HepG2 (cell line): ENCODE measurements around the gene FKBP5. TPM values are rescaled to one million over a fixed set of nuclear protein-coding genes. Genes with fewer than 3 reads are reported as not detected.

Experiments used
- CC2D1A ChIP-seq: sonication (generic); formaldehyde crosslinking; IDR thresholded peaks from 2 replicates; pipeline ENCODE4 v1.8.1; 2023; ENCODE audit warnings: mild to moderate bottlenecking, missing genetic modification reagents
- CCAR2 ChIP-seq: fragments of 200-400 bp; formaldehyde crosslinking; optimal IDR thresholded peaks from 2 replicates; pipeline ENCODE3; 2018; ENCODE audit warnings: low read depth, mild to moderate bottlenecking, low read length, moderate library complexity
- EEA1 ChIP-seq: sonication (generic); formaldehyde crosslinking; IDR thresholded peaks from 2 replicates; pipeline ENCODE4 v1.5.1; 2020; ENCODE audit warnings: mild to moderate bottlenecking, missing genetic modification reagents, borderline replicate concordance
- EZH2 ChIP-seq: conservative IDR thresholded peaks from 2 replicates; pipeline ENCODE4 v1.6.1; 2012; ENCODE audit warnings: mild to moderate bottlenecking, low read depth, low read length, moderate library complexity
- GATAD2A ChIP-seq: IDR thresholded peaks from 2 replicates; pipeline ENCODE4 v1.6.1; 2016
- HNRNPL ChIP-seq: fragments of 200-400 bp; formaldehyde crosslinking; IDR thresholded peaks from 2 replicates; pipeline ENCODE4 v1.6.1; 2017; ENCODE audit warnings: mild to moderate bottlenecking, low read depth, low read length
- KLF12 ChIP-seq: sonication (generic); formaldehyde crosslinking; IDR thresholded peaks from 2 replicates; pipeline ENCODE4 v1.4.0; 2020; ENCODE audit warnings: missing genetic modification reagents, borderline replicate concordance
- MEIS2 ChIP-seq: sonication (generic); formaldehyde crosslinking; IDR thresholded peaks from 2 replicates; pipeline ENCODE4 v1.9.0; 2021; ENCODE audit warnings: mild to moderate bottlenecking, missing genetic modification reagents
- ONECUT2 ChIP-seq: sonication (generic); formaldehyde crosslinking; IDR thresholded peaks from 2 replicates; pipeline ENCODE4 v1.4.0; 2020; ENCODE audit warnings: missing genetic modification reagents
- RBFOX2 ChIP-seq: fragments of 200-400 bp; formaldehyde crosslinking; IDR thresholded peaks from 2 replicates; pipeline ENCODE4 v1.6.1; 2017; ENCODE audit warnings: low read depth, mild to moderate bottlenecking, low read length
- SMAD1 ChIP-seq: sonication (generic); formaldehyde crosslinking; IDR thresholded peaks from 2 replicates; pipeline ENCODE4 v1.4.0; 2020; ENCODE audit warnings: missing genetic modification reagents, low read depth, mild to moderate bottlenecking, borderline replicate concordance
- YEATS2 ChIP-seq: sonication (generic); formaldehyde crosslinking; IDR thresholded peaks from 2 replicates; pipeline ENCODE4 v1.4.0; 2020; ENCODE audit warnings: missing genetic modification reagents, borderline replicate concordance
- ZIK1 ChIP-seq: sonication (generic); formaldehyde crosslinking; IDR thresholded peaks from 2 replicates; pipeline ENCODE4 v1.5.0; 2020; ENCODE audit warnings: mild to moderate bottlenecking, low read depth, missing genetic modification reagents, borderline replicate concordance
- ZNF121 ChIP-seq: sonication (generic); formaldehyde crosslinking; IDR thresholded peaks from 2 replicates; pipeline ENCODE4 v1.5.0; 2020; ENCODE audit warnings: mild to moderate bottlenecking, missing genetic modification reagents
- ZNF382 ChIP-seq: sonication (generic); formaldehyde crosslinking; IDR thresholded peaks from 2 replicates; pipeline ENCODE4 v1.5.0; 2020; ENCODE audit warnings: missing genetic modification reagents, mild to moderate bottlenecking, borderline replicate concordance
- ZNF530 ChIP-seq: sonication (generic); formaldehyde crosslinking; IDR thresholded peaks from 2 replicates; pipeline ENCODE4 v1.5.0; 2020; ENCODE audit warnings: low read depth, mild to moderate bottlenecking, missing genetic modification reagents
- polyA plus RNA-seq, 8 experiments: library from polyadenylated mRNA; depleted of rRNA in 3 of 8; stranded (reverse) in 7 of 8; unstranded in 1 of 8; fragments of >200 nt; fragmentation: Illumina TruSeq in 4 of 8; extraction: Trizol in 4 of 8; gene quantifications; 2 replicates each; pipeline versions ENCODE4 v1.2.1 to v1.2.3, GENCODE V29; 2011 to 2016; ENCODE audit warnings: low read depth in 4 of 8, missing spikeins in 1 of 8, mixed read lengths in 1 of 8; ENCODE audit not compliant: insufficient read depth in 1 of 8
- total RNA-seq, 5 experiments: library from RNA; depleted of rRNA; stranded (reverse); fragments of >200 nt; fragmentation: Illumina TruSeq; extraction: Trizol; gene quantifications; 2 replicates each; pipeline ENCODE4 v1.2.3, GENCODE V29; 2016; ENCODE audit warnings: low read depth in 1 of 5
- TF ChIP-seq, protein P1 (sequence below): sonication (generic); formaldehyde crosslinking; IDR thresholded peaks from 2 replicates; pipeline ENCODE4 v1.8.0; 2022; ENCODE audit warnings: missing genetic modification reagents, mild to moderate bottlenecking, inconsistent platforms, borderline replicate concordance
- TF ChIP-seq, protein P2 (sequence below): IDR thresholded peaks from 2 replicates; pipeline ENCODE4 v1.6.1; 2016
- TF ChIP-seq, protein P3 (sequence below): sonication (generic); formaldehyde crosslinking; IDR thresholded peaks from 2 replicates; pipeline ENCODE4 v1.9.0; 2022; ENCODE audit warnings: low read depth, missing genetic modification reagents
- TF ChIP-seq, protein P4 (sequence below): sonication (generic); formaldehyde crosslinking; IDR thresholded peaks from 2 replicates; pipeline ENCODE4 v1.8.1; 2023; ENCODE audit warnings: mild to moderate bottlenecking, missing genetic modification reagents, borderline replicate concordance
- TF ChIP-seq, protein P5 (sequence below): fragments of 450-650 bp; IDR thresholded peaks from 2 replicates; pipeline ENCODE4 v1.6.1; 2017
- TF ChIP-seq, protein P6 (sequence below): sonication (generic); formaldehyde crosslinking; IDR thresholded peaks from 2 replicates; pipeline ENCODE4 v1.8.0; 2022; ENCODE audit warnings: missing genetic modification reagents, low read depth, mild to moderate bottlenecking, borderline replicate concordance

Gene FKBP5
- total and polyA plus RNA-seq, 2 of the 13 experiments (the other 11 are each of a cell fraction or from before 2014, with no cell fraction given) = 8.0 to 17.4 TPM

DNA sequence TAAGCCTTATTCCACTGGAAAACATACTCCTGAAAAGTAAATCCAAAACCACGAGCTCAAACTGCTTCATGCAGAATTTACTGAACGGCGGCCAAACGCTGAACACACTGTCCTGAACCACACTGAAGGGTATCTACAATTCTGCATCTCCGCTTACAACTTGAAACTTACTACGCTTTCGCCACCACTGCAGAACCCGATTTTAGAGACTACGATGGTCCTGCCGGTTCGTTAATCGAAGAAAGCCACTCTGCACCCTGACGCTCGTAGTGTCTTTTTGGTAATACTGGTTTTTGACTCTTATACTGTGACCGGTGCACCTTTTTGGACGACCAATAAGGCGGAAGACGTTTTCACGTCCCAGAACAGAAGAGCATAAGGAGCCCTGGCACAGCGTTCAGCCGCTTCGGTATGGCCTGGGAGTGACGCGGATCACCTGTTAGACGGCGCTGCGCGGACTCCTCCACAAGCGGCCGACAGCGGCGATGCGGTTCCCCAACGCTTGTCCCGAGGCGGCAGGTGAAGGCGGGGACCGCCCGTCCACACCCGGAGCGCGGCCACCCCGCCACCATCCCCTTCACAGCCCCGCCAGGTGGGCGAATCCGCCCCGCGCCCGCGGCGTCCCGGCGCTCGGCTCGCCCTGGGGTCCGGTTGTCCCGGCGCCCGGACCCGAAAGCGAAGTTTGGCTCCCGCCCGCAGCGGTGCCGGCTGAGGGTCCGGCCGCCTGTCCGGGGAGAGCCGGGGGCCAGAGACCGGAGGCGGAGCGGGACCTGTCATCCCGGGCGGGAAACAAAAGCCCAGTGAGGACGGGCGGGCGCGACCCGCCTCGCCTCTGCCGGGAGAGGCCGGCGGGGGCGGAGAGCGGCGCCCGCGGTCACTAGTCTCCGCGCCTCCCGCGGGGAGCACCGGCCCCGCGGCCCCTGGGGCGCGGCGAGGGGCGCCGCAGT lies 784 bp downstream of the FKBP5 start (continued):
- TF ChIP-seq, protein P1, sequence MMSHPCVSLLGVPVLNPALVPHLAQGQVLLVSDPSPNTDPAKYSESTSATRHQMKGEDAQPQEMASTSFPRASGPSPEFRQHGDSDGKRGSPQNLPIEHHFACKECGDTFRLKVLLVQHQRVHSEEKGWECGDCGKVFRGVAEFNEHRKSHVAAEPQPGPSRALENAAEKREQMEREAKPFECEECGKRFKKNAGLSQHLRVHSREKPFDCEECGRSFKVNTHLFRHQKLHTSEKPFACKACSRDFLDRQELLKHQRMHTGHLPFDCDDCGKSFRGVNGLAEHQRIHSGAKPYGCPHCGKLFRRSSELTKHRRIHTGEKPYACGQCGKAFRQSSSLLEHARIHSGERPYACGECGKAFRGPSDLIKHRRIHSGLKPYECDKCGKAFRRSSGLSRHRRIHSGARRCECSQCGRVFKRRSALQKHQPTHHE (CRISPR knock-in tag) = peak; percentile 28; the same call in 1 of the 2 replicates
- TF ChIP-seq ZIK1 (CRISPR knock-in tag) = no peak
- TF ChIP-seq SMAD1 (CRISPR knock-in tag) = peak; percentile 90
- no peak for TF ChIP-seq ZNF382 (CRISPR knock-in tag)
- TF ChIP-seq, protein P2, sequence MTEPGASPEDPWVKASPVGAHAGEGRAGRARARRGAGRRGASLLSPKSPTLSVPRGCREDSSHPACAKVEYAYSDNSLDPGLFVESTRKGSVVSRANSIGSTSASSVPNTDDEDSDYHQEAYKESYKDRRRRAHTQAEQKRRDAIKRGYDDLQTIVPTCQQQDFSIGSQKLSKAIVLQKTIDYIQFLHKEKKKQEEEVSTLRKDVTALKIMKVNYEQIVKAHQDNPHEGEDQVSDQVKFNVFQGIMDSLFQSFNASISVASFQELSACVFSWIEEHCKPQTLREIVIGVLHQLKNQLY (CRISPR knock-in tag) = no peak
- TF ChIP-seq, protein P3, sequence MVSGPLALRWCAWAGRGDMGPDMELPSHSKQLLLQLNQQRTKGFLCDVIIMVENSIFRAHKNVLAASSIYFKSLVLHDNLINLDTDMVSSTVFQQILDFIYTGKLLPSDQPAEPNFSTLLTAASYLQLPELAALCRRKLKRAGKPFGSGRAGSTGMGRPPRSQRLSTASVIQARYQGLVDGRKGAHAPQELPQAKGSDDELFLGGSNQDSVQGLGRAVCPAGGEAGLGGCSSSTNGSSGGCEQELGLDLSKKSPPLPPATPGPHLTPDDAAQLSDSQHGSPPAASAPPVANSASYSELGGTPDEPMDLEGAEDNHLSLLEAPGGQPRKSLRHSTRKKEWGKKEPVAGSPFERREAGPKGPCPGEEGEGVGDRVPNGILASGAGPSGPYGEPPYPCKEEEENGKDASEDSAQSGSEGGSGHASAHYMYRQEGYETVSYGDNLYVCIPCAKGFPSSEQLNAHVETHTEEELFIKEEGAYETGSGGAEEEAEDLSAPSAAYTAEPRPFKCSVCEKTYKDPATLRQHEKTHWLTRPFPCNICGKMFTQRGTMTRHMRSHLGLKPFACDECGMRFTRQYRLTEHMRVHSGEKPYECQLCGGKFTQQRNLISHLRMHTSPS = no peak
- peak; percentile 52; the same call in 1 of the 2 replicates for TF ChIP-seq ZNF121
- peak; percentile 52 for TF ChIP-seq YEATS2 (CRISPR knock-in tag)
- TF ChIP-seq, protein P4, sequence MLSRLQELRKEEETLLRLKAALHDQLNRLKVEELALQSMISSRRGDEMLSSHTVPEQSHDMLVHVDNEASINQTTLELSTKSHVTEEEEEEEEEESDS (CRISPR knock-in tag) = no peak
- TF ChIP-seq KLF12 = 0 out of 2 replicates have a peak, but pooled peaks have one; percentile 28
- TF ChIP-seq HNRNPL = no peak
- TF ChIP-seq, protein P5, sequence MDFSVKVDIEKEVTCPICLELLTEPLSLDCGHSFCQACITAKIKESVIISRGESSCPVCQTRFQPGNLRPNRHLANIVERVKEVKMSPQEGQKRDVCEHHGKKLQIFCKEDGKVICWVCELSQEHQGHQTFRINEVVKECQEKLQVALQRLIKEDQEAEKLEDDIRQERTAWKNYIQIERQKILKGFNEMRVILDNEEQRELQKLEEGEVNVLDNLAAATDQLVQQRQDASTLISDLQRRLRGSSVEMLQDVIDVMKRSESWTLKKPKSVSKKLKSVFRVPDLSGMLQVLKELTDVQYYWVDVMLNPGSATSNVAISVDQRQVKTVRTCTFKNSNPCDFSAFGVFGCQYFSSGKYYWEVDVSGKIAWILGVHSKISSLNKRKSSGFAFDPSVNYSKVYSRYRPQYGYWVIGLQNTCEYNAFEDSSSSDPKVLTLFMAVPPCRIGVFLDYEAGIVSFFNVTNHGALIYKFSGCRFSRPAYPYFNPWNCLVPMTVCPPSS = no peak
- no peak for TF ChIP-seq EEA1 (CRISPR knock-in tag)
- TF ChIP-seq ZNF530 (CRISPR knock-in tag) = no peak
- no peak for TF ChIP-seq RBFOX2
- no peak; the same call in 1 of the 2 replicates for TF ChIP-seq MEIS2 (CRISPR knock-in tag)
- no peak; the same call in 1 of the 2 replicates for TF ChIP-seq CC2D1A
- no peak for TF ChIP-seq GATAD2A
- no peak; the same call in 1 of the 2 replicates for TF ChIP-seq ONECUT2
- TF ChIP-seq, protein P6, sequence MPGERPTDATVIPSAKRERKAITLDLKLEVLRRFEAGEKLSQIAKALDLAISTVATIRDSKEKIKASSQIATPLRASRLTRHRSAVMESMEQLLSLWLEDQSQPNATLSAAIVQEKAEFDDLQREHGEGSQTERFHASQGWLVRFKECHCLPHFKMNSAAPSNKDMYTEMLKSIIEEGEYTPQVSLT (CRISPR knock-in tag) = no peak
- TF ChIP-seq EZH2 = no peak
- no peak for TF ChIP-seq CCAR2
